ENCODE results near the gene OR8U1.
"Not testable (repeated sequence)": the region's sequence is repeated elsewhere in the genome, so short reads cannot be mapped to it uniquely, and the experiment has no call there.

OR8U1 gene

DNA sequence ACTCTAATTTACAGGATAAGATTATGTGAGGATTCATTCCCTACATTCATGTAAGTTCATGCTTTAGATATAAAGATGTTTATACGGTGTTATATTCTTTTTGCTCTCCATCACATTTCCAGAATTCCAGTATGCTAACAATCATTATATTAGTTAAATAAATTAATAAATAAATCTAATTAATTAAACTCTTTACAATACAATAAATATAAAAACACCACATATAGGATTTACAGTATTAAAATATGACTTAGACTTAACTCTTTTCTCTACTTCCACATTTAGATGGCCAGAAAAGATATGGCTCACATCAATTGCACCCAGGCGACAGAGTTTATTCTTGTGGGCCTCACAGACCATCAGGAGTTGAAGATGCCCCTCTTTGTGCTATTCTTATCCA is at the start of gene OR8U1:
Gene OR8U1, plus strand, starts transcription at position 301 of the 400 bp plus-strand sequence. Its CDS starts 0 bp downstream, at position 301.
- no peak for DNase-seq (ENCODE audit: low spot score)

DNA sequence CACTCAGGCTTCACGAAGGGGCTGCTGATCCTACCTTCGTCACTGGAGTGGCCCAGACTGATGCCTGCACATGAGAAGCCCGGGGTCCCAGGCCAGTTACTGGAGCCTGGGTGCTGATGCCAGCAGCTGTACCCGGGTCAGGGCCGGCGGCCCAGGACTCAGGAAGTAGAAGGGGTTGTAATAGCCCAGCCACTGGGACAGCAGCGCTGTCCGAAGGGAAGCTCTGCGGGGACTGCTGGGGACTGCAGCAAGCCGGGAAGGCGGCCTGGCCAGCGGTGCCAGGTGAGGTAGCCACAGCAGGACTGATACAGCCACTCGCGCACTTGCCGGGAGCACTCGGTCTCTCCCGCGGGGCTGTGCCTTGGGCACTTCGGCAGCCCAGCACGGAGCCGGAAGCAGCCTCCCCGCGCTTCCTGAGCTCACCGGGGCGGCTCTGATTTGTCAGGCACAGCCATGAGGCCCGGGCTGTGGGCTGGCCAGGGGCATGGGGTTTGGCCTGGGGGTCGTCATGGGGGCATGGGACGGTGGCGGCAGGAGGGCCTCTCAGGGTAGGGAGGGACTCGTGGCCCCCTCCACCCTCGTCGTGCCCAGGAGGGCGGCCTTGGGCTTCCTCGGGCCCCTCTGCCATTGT is 43.4 kb upstream of the OR8U1 start:
- no peak for DNase-seq (ENCODE audit: low spot score)

DNA sequence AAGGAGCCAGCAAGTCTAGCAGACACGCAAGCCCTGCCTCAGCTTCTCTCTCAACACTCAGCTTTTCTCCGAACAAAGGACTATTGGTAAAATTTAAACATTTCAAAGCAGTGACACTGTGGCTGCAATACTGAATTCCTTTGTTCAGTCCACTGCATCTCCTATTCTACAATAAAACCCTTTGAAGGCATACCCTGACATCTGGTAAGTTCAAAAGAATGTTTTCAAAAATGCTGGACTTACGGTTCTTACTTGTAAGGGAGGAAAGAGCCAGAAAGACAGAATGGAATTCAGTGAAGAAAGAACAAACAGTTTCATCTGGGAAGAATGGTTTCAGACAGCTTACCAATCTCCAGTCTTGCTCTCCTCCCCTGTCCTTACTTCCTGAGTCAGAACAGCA is 42.3 kb upstream of the OR8U1 start:
- no peak for DNase-seq (ENCODE audit: low spot score)

DNA sequence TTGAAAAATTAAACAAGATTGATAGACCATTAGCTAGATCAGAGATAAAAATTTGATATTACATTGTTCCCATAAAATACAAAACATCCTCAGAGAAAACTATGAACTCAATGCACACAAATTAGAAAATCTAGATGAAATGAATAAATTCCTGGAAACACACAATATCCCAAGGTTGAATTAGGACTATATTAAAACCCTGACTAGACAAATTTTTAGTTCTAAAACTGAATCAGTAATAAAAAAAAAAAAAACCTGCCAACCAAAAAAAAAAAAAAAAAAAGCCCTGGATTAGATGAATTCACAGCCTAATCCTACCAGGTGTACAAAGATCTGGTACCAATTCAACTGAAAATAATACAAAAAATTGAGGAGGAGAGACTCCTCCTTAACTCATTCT is 35.1 kb upstream of the OR8U1 start:
- DNase-seq (ENCODE audit: low spot score) = no peak

DNA sequence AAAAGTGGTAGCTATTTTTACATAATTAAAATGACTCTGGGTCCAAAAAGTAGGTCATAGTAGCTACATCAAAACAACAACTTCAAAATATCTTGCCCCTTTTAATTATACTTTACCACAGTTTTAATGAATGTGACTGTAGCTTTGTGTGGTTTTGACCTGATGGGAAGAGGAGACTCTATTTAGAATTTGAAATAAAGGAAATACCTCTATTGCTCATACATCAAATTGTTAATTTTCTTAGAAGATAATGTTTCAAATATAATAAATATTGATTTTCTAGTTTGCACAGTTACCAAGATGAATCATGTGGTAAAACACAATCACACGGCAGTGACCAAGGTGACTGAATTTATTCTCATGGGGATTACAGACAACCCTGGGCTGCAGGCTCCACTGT is 29.7 kb upstream of the OR8U1 start, which contains the start of gene OR8K1:
Gene OR8K1, plus strand, starts transcription at position 301 of the 400 bp plus-strand sequence. Its CDS starts 0 bp downstream, at position 301.
- no peak for DNase-seq (ENCODE audit: low spot score)

DNA sequence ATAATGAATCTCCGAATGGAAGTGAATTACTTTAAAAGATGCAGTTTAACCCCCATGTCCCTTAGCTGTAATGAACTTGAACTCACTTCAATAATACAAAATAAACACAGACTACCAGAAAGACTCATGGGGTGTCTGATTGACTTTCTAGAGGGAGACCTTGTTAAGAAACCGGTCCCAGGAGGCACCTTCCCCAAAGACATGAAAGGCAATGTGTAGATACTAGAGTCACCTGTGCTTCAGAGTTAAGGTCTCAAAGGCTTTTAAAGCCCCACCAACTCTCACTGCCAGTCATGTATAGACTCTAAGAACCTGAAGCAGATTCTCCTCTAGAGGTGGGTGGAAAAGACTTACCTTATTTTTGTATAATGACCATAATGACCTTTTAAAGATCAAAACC is 21.4 kb upstream of the OR8U1 start, which contains the start of gene OR8J1:
Gene OR8J1, plus strand, starts transcription at position 301 of the 400 bp plus-strand sequence. CDS start 5,956 bp downstream, outside the sequence.
- DNase-seq (ENCODE audit: low spot score) = no peak

DNA sequence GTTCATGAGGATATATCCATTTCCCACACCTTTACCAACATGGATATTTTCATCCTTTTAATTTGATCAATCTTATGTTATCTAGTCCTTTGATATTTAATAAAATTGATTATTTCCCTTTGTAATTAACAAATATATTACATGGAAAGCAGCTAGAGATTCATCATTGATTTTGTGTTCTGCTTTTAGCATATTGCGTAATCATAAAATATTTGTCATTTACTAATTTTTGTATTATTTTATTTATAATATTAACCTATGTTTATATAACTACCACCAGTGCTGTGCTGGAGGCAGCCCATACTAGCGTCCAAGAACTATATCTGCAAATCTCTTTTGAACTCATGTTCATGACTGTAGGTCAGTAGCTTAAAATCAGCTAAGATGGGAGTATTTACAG is 4.7 kb downstream of the OR8U1 start:
- DNase-seq (ENCODE audit: low spot score) = no peak

DNA sequence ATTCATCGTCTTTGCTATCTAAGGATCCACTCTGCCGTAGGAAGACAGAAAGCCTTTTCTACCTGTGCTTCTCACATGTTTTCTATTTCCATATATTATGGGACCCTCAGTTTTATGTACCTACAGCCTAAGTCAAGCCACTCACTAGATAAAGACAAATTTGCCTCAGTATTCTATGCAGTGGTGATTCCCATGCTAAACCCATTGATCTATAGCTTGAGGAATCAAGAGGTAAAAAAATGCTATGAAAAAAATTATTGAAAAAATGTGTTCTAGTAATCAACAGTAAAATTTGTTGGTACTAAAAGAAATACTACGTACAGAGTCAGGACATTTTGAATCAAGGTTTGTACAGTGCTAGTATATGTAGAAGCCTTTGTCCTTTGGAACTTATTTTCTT is 19.0 kb downstream of the OR8U1 start:
- no peak for DNase-seq (ENCODE audit: low spot score)

DNA sequence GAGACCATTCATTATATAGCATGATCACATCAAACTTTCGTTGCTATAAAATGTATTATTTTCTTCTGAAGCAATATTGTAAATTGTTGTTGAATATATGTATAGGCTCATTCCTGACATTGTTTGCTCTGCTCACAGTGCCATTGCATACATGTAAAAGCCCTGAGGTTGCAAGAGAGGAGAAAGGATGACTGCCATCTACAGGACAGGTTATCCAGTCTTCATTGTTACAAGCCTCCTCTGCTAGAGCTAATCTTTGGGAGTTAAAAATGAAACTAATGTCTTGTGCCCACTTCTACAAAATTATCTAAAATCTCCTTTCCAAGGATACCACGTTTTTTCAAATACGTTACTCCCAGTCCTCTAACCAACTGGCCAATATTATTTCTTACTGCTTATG is 20.6 kb downstream of the OR8U1 start:
- no peak for DNase-seq (ENCODE audit: low spot score)

DNA sequence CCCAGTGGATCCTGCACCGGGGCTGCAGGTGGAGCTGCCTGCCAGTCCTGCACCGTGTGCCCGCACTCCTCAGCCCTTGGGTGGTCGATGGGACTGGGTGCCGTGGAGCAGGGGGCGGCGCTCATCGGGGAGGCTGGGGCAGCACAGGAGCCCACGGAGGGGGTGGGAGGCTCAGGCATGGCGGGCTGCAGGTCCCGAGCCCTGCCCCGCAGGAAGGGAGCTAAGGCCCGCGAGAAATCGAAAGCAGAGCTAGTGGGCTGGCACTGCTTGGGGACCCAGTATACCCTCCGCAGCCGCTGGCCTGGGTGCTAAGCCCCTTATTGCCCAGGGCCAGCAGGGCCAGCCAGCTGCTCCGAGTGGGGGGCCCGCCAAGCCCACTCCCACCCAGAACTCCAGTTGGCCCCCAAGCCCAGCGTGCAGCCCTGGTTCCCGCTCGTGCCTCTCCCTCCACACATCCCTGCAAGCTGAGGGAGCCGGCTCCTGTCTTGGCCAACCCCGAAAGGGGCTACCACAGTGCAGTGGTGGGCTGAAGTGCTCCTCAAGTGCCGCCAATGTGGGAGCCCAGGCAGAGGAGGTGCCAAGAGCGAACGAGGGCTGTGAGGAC is 26.5 kb downstream of the OR8U1 start:
- not testable (repeated sequence) for DNase-seq (ENCODE audit: low spot score)

DNA sequence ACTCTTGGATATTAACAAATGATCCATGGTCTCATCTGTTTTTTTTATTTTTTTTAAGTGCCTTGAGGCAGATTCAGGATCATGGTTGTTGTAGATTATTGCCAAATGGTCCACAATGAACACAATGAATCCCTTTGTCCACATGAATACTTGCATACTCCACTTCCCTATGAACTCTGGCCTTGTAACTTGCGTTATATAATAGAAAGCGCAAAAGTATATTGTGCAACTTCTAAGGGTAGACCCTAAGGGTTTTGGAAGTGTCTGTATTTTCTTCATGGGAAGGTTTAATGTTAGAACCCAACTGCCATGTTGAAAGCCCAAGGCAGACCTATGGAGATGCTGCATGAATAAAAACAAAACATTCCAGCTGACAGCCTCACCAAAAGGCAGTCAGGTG is 29.0 kb downstream of the OR8U1 start:
- DNase-seq (ENCODE audit: low spot score) = no peak

DNA sequence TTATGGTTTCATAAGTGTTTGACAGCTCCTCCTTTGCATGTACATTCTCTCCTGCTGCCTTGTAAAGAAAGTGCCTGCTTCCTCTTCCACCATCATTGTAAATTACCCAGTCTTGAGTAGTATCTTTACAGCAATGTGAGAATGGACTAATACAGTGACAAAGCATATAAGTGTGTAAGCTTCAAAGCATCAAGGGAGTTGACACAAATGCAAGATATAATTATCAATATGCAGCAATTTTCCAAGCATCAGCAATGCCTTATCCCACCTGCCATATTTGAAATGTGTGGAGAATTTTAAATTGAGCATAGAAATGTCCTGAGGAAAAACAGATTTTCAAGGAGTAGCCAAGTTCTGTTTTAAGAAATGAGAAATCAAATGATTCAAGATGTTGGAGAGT is 35.4 kb downstream of the OR8U1 start:
- DNase-seq (ENCODE audit: low spot score) = no peak

DNA sequence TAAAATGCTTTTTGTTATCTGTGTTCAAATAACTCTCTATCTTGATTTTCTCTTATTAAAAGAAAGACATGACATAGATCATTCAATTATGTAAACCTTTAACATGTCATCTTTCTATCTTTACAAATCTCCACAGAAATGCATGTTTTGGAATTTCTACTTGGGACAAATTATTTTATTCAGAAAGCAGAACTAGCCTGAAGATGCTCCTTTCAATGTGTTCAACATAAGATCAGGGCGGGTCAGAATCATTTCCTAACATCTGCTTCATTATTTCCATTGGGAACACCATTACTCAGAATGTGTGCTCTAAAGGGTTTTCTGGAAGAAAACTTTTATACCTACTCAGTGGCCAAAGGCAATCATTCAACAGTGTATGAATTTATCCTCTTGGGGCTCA is 37.0 kb downstream of the OR8U1 start, which contains the start of gene OR5AL1:
Gene OR5AL1, plus strand, starts transcription at position 301 of the 400 bp plus-strand sequence.
- no peak for DNase-seq (ENCODE audit: low spot score)

All from hematopoietic multipotent progenitor cell treated with erythropoietin and hydrocortisone succinate and interleukin-3 and kit ligand, for 15 days (in vitro differentiated cells).